Muscle of arm (tissue), 12 donors: ENCODE measurements around the gene EME1. TPM values are rescaled to one million over a fixed set of nuclear protein-coding genes. Genes with fewer than 3 reads are reported as not detected.

Experiments
- DNase-seq: peaks from one replicate; pipeline ENCODE4 v3.0.0-alpha.2; 2013
- polyA plus RNA-seq, 12 donors: library from polyadenylated mRNA; unstranded; fragments of 120-200 nt; gene quantifications; one replicate each; pipeline ENCODE4 v1.2.1, GENCODE V29; 2013; ENCODE audit not compliant: insufficient read length in 12 of 12

Gene EME1
- polyA plus RNA-seq, 12 donors = 3.4 to 23.2 (median 6.6) TPM; not detected in 1

DNA sequence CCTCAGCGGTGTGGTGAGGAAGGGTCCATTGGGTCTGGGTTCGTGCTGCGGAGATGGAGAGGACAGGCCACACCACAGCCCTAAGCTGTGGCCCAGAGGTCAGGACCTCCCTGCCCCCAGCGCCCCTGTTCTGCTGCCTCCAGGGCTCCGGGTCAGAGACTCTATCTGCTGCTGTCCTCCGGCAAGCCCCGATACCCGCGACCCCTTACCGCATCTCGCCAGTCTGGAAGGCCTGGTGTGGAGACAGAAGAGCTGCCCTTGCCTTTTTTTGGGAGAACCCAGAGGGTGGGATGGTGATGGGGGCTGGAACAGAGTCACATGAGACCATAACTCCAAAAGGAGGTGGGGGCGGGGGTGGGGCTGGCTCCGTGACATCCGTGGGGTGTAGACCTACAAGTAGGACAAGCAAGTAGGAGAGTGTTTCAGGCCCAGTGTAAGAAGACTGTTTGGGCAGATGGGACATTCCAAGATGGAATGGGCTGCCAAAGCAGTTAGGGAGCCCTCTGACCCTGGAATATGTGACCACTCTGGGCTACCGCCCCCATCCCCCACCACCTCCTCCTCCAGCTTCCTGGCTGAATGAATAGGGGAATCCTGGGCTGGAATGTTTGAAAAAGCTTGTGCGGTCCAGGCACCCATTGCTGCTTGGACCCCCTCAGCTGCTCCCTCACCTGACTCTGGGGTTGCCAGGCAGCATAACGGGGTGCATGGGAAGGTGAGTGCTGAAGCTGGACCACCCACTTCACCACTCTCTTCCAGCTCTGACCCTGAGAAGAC is 25.7 kb upstream of the EME1 start:
- no peak for DNase-seq

DNA sequence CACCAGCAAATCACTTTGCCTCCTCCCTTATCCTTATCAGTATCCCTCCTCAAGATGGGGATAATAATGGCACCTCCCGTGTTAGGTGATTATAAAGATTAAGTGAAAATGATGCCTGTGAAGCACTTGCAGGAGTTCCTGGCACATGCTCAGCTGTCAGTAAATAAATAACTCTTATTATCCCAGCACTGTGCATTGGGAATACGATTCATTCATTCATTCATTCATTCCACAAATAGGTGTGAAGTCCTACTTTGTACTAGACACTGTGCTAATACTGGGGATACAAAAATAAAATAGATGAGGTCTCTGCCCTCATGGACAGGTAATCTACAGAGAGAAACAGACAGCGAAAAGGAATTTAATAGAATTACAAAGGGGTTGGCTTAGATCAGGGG is 25.1 kb upstream of the EME1 start:
- DNase-seq = no peak

DNA sequence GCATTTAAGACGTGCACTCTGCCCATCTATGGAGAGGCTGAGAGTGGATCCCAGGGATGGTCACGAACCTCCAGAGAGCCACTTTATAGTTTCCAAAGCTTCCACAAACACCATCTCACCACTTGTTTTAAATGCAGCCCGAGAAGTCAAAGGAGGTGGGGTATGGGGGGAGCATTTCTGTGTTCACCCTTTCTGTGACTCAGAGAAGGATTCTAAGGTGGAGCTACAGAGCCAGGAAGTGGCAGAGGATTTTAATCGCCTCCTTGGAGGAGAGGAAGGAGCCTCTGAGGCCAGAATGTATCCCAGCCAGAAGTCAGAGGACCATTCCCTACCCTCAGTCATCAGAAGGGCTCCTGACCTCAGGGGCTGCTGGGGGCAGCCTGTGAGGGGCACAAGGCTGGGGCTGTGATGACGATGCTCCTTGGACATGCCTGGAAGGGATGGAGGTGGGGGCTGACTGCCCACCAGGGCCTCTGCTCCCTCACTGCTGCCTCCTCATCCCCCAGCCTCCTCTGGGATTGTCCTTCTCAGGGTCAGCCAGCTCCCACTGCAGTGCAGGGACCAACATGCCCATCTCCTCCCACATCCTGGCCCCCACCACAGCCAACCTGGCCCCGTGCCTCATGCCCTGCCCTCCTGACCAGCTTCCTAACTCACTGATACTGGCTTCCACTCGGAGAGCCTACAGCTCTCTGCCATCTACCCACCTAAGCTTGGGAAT is 24.3 kb upstream of the EME1 start:
- no peak for DNase-seq

DNA sequence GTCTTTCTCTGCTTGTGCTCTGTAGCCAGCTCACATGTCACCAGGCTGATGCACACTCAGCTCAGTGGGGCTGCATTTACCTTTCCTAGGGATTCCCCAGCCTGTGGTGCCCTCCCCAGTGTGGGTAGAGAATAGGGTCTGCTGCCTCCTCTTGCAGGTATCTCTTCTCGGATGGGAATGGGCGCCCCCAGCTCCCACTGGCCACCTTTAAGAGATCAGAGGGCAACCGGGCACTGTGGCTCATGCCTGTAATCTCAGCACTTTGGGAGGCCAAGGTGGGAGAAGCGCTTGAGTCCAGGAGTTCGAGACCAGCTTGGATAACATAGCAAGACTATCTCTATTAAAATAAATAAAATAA is 23.8 kb upstream of the EME1 start:
- DNase-seq = no peak

DNA sequence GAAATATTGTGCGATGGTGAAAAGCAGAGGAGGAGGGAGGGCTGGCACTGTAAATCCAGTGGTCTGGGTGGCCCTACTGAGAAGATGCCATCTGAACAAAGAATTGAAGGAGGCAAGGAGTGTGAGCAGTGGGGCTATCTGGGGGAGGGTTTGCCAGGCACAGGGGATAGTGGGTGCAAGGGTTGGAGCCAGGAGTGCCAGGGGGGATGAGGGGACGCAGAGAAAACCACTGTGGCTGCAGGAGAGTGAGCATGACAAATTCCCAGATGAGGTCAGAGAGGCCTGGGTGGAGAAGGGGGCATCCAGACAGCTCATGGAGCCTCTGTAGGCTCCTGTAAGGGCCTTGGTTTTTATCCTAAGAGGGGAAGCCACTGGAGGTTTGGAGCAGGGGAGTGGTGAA is 22.3 kb upstream of the EME1 start:
- no peak for DNase-seq

DNA sequence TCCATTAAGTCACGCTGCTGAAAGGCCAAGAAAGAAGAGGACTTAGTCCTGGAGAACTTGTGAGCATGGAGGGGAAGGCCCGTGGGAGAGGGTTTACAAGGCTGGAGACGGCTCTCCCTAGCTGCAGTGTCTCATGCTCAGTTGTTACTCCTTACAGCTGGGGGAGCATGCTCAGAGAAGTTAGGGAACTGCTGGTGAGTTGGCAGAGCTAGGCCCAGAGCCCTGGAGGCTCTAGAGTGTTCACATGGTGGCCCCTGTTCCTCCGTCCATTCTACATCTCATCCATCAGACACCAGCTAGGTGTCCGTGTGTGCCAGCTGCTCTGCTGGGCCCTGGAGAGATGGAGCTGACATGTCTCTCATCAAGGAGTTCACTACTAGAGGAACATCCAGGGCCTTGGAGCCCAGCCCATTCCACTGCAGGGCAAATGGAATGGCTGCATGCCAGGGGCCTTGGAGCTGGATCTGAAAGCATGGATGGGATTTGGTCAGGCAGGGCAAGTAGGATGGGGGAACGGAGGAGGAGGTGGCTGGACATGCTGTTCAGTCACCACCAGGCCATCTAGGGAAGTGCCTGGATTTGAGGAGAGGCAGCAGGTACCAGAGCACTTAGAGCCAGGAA is 20.8 kb upstream of the EME1 start:
- no peak for DNase-seq

DNA sequence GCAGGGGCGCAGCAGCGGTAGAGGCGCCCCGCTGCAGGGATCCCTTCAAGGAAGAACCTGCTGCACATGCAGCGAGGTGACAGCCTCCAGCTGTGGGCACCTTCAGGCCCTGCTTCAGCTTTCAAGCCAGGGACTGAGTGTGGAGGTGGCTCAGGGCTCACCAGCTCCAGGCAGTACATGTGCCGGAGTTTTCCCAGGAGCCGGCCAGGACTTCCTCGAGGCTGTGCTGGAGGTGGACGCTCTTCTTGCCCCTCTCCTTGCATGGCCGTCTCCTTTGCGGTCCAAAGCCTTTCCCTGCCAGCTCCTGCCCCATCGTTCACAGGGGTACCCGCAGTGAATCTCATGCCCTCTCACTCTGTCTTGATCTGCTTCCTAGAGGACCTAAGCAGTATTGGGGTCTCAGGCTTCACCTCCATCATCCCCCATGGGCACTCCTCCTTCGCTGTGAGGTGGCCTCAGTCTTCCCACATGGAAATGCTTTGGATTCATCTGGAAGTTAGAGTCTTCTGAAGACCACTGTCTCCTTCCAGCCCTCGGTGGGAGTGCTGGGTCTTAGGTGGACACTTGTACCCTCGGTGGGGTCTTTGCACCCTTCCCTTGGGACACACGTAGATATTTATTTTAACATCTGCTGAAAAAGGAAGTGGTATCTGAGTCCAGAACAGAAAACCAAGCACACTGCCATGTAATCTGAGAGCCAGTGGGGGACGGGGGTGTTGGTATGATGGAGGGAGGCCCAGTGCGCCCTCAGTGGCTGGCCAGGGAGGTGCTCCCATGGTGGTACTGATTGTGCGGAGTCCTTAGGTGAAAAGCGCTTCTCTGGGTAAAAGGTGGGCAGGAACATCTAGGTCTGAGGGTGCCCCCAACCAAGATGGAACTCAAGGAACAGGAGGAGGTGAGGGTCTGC is 20.1 kb upstream of the EME1 start:
- no peak for DNase-seq

DNA sequence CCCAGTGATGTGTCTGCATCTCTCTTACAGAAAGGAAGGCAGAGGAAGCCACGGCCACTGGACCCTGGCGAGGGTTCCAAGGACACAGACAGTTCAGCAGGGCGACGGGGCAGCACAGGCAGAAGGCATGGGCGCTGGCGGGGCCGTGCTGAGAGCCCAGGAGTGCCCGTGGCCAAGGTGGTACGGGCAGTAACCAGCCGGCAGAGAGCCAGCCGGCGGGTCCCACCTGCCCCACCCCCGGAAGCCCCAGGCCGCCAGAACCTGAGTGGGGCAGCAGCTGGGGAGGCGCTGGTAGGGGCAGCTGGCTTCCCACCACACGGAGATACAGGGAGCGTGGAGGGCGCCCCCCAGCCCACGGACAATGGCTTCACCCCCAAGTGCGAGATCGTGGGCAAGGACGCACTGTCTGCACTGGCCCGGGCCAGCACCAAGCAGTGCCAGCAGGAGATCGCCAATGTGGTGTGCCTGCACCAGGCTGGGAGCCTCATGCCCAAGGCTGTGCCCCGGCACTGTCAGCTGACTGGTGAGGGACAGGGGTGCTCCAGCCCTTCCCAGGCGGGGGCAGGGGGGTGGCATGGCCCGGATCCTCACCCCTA is 19.3 kb upstream of the EME1 start:
- no peak for DNase-seq

DNA sequence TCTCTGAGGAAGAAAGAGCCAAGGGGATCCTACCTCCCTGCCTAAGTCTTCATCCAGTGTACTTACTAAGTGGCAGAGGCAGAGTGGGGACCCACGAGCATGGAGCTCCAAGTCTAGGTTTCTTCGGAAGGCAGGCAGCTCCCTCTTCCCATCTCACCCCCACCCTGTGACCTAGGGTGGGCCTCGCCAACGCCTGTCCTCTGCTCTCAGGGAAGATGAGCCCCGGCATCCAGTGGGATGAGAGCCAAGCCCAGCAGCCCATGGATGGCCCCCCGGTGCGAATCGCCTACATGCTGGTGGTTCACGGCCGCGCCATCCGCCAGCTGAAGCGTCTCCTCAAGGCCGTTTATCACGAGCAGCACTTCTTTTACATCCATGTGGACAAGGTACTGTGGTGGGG is 18.8 kb upstream of the EME1 start:
- DNase-seq = no peak

DNA sequence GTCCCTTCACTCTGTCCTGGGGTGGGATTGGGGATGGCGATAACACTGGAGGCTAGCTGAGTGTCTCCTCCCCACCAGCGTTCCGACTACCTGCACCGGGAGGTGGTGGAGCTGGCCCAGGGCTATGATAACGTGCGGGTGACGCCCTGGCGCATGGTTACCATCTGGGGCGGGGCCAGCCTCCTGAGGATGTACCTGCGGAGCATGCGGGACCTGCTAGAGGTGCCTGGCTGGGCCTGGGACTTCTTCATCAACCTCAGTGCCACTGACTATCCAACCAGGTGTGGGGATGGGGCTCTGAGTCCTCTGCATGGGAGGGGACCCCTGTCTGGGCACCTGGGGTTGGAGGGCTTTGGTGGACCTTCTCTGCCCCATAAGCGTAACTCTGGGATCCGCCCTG is 18.3 kb upstream of the EME1 start:
- DNase-seq = no peak

DNA sequence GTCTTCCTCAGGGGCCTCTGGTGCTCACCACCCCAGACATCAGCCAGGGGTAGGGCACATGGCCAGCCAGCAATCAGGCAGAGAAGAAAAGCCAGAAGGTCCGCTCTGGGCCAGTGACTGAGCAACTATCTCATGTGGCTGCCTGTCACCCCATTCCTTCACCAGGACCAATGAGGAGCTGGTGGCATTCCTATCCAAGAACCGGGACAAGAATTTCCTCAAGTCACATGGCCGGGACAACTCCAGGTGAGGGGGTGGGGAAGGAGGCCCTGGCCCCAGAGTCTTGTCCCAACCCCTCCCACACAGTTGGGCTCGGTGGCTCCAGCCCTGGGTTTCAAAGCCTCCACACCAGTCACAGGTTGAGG is 17.7 kb upstream of the EME1 start:
- no peak for DNase-seq

DNA sequence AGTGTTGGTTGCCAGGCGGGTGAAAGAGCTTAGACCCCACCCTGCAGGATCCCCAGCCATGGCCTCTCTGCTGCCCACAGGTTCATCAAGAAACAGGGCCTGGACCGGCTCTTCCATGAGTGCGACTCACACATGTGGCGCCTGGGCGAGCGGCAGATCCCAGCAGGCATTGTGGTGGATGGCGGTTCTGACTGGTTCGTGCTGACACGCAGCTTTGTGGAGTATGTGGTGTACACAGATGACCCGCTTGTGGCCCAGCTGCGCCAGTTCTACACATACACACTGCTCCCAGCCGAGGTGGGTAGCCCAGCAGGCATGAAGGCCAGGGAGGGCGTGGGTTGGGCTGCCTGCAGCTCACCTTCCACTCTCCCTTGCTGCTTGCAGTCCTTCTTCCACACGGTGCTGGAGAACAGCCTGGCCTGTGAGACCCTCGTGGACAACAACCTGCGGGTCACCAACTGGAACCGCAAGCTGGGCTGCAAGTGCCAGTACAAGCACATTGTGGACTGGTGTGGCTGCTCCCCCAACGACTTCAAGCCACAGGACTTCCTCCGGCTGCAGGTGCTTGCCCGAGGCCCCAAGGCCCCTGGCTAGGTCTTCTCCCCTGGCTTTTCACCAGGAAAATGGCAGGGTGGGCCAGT is 17.2 kb upstream of the EME1 start:
- no peak for DNase-seq

DNA sequence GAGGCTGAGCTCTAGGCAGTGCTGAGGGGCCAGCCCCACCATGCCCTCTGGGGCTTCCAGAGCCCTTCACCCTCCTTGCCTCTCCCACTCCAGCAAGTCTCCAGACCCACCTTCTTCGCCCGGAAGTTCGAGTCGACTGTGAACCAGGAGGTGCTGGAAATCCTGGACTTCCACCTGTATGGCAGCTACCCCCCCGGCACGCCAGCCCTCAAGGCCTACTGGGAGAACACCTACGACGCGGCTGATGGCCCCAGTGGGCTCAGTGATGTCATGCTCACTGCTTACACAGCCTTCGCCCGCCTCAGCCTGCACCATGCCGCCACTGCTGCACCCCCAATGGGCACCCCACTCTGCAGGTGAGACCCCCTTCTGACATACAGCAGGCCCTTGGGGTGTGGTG is 16.6 kb upstream of the EME1 start:
- no peak for DNase-seq

DNA sequence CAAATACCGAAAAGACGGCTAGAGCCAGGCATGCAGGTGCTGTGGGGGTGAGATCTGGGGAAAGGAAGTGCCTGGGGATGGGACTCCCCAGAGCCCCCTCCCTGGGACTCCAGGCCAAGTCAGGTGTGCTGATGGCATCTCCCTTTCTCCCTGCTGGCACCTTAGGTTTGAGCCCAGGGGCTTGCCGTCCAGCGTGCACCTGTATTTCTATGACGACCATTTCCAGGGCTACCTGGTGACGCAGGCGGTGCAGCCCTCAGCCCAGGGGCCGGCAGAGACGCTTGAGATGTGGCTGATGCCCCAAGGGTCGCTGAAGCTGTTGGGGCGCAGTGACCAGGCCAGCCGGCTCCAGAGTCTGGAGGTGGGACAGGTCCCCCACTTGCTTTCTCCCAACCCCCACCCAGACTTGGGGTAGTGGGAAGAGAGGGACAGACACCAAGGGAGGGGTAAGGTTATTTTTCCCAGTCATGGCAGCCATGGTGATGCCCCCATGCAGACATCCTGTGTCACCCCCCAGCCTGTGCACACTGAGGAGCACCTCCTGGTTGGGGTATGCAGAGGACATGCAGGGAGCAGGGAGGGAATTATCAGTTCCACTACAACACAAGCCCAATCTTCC is 16.0 kb upstream of the EME1 start:
- DNase-seq = no peak

DNA sequence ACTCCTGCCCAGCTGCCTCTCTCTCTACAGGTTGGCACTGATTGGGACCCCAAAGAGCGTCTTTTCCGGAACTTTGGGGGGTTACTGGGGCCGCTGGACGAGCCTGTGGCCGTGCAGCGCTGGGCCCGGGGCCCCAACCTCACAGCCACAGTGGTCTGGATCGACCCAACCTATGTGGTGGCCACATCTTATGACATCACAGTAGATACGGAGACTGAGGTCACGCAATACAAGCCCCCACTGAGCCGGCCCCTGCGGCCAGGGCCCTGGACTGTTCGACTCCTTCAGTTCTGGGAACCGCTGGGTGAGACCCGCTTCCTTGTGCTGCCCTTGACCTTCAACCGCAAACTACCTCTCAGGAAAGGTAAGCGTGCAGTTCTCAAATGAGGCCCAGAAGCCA is 14.9 kb upstream of the EME1 start:
- DNase-seq = no peak

DNA sequence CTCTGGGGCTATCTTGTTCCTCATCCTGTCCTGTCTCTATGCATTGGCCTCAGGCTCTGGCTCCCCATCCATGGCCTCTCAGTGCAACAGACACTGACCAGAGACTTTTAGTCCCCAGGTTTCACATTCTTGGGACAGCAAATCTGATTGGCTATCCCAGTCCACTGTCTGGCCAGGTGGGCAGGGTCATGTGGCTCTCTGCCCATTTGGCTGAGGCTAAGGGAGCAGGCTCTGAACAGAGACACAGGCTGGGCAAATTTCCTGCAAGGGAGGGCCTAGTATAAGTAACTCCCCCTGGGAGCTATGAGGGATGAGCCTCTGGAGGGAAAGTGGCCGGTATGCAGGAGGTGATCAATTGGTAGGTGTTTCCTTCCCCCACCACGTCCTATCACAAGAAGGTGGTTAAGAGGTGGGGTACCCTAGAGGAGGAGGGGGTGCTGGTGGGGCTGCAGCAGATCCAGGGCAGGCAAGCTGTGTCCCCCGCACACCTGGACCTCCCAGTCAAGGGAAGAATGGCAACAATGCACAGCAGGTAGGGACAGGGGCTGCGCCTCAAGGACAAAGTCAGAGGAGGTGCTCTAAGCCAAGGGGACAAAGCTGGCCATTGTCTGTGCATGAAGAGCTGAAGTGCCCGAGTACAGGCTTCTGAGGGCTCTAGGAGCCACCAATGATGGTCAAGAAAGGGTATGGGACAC is 13.9 kb upstream of the EME1 start:
- no peak for DNase-seq

DNA sequence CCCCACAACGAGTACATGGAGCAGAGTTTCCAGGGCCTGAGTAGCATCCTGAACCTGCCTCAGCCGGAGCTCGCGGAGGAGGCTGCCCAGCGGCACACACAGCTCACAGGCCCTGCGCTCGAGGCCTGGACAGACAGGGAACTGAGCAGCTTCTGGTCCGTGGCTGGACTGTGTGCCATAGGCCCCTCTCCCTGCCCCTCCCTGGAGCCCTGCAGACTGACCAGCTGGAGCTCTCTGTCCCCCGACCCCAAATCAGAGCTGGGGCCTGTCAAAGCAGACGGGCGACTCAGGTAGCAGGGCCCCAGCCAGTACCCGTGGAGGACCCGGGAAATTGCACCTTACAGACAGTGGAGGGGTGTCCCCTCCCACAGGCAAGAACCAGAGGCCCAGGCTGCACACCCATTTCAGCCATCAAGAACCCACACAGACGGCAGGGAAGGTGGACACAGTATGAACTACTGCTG is 13.0 kb upstream of the EME1 start:
- no peak for DNase-seq

DNA sequence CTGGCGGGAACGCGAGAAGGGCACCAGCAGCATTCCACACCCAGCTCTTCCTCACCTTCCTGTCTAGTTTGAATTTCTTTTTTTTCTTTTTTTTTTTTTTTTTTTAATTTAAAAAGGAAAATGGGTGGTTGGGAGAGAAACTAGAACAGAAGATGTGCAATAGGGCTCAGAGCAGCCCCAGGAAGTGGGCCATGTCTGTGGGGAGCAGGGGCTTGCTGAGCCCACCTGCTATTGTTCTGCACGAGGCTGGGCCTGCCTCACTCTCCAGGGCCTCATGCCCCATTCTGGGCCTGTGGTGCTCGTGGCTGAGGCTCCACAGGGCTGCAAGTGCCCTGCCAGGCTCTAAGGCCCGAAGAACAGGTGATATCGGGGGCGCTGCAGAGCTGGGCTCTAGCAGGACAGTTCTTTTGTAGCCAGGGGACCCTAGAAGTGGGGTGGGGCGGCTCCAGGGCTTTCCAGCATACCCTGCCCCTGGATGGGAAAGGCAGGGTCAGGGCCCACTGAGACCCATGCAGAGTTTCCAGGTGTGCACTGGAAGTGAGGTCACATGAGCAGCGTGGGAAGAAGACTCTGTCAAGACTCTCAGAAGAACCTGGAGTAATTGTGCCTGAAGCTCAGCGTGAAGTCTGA is 12.4 kb upstream of the EME1 start:
- no peak for DNase-seq
